Effector memory CD8-positive, alpha-beta T cell (primary cell): ENCODE results near the gene SURF4.
"Not testable (repeated sequence)": the region's sequence is repeated elsewhere in the genome, so short reads cannot be mapped to it uniquely, and the experiment has no call there.

Experiments used
- ATAC-seq: fragments of 150-1000 bp; cut with Tn5 transposase; replicated peaks from 2 replicates; pipeline ENCODE4 v1.10.0; 2021; ENCODE audit warnings: mild to moderate bottlenecking, moderate library complexity
- DNase-seq, 3 experiments: peaks; one replicate each; pipeline ENCODE4 v3.0.0; 2021
- H3K27ac Mint-ChIP-seq, 2 donors: one replicate each; pipeline ENCODE4 v1.8.0; 2022; ENCODE audit warnings: mild to moderate bottlenecking in 2 of 2, mixed read lengths in 2 of 2, moderate library complexity in 2 of 2
- H3K27me3 Mint-ChIP-seq, 2 donors: one replicate each; pipeline ENCODE4 v1.8.0; 2022; ENCODE audit warnings: mixed read lengths in 2 of 2
- H3K36me3 Mint-ChIP-seq: one replicate; pipeline ENCODE4 v1.8.0; 2022; ENCODE audit warnings: mild to moderate bottlenecking, moderate library complexity, mixed read lengths; ENCODE audit not compliant: insufficient read depth
- H3K4me1 Mint-ChIP-seq, 2 donors: one replicate each; pipeline ENCODE4 v1.8.0; 2022; ENCODE audit warnings: low read depth in 2 of 2, mixed read lengths in 2 of 2
- H3K4me3 Mint-ChIP-seq, 2 donors: one replicate each; pipeline ENCODE4 v1.8.0; 2022; ENCODE audit warnings: mild to moderate bottlenecking in 2 of 2, mixed read lengths in 2 of 2, moderate library complexity in 2 of 2
- H3K9me3 Mint-ChIP-seq, 2 donors: one replicate each; pipeline ENCODE4 v1.8.0; 2022; ENCODE audit warnings: mixed read lengths in 2 of 2

The SURF4 gene

DNA sequence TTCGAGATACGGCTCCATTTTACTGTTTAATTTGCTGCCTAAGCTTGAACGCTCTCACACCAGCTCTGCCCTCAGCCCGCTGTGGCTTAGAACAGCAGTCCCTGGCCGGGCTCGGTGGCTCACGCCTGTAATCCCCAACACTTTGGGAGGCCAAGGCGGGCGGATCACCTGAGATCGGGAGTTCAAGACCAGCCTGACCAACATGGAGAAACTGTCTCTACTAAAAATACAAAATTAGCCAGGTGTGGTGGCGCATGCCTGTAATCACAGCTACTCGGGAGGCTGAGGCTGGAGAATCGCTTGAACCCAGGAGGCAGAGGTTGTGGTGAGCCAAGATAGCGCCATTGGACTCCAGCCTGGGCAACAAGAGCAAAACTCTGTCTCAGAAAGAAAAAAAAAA, 1.4 kb upstream of the SURF4 start:
- not testable (repeated sequence) for H3K9me3 Mint-ChIP-seq, DNase-seq, H3K27ac Mint-ChIP-seq, H3K27me3 Mint-ChIP-seq, ATAC-seq
- peaks cover 34% of the 10 kb centered on the region for H3K36me3 Mint-ChIP-seq
- H3K4me3 Mint-ChIP-seq = peak overlapping the region; percentile 64 to 70
- peaks cover 7 to 20% of the 10 kb centered on the region in 2 donors for H3K4me1 Mint-ChIP-seq

DNA sequence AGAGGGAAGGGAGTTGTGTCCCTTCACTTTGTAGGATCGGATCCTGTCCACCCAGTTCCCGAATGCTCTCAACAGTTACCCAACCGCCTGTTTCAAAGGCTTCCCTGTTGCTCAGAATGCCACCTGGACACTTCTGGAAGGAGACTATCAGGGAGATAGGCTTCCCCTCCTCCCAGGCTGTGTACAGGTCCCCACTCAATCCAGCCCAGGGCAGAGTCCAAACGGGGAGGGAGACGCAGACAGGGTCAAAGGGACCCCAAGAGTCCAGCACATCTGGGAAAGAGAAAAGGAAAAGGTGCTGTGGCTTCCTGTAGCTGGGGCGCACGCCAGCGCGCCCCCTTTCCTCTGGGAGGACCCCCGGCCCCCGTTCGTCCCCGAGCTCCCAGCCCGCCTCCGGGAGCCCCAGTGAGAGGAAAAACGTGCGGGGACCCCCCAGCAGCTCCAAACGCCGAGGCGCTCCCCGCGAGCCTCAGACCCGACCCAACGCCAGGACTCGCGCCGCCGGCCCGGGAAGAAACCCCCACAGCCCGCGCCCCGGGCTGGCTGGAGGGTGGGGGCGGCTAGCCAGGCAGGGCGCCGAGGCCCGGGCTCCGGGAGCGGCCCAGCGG, 640 bp downstream of the SURF4 start:
- Mint-ChIP-seq H3K27me3 (no peaks in the 10 kb centered on the region), H3K36me3 (peaks cover 52% of the 10 kb centered on the region), H3K4me3 (peak overlapping the region; percentile 93 to 94), H3K4me1 (peaks cover 28 to 41% of the 10 kb centered on the region in 2 donors), H3K27ac (peak overlapping the region; percentile 97 to 98), H3K9me3 (no peaks in the 10 kb centered on the region)
- DNase-seq (no peak), ATAC-seq (no peak)

DNA sequence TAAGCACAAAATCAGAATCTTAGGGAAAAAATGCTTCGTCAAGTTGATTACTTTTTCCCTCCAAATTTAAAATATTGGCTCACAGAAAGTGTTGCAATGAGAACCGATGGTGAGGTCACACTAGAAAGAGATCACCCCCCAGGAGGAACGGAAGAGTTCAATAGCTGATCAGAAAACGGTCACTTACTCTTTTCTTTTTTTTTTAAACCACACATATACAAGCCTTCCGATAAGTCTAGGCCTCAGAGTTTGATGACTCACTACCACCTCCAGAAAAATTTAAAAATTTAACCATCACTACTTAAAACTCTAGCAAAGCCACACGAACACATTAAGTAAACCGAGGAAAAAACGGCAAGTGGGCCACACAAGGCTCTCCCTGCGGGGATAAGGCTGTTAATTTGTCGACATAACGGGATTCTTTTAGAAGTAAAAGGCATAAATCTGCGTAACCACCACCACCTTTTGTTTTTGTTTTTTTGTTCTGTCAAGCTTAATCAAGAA, 1.2 kb downstream of the SURF4 start:
- Mint-ChIP-seq H3K9me3 (no peaks in the 10 kb centered on the region), H3K4me3 (peak overlapping the region; percentile 93 to 94), H3K36me3 (peaks cover 57% of the 10 kb centered on the region), H3K4me1 (peaks cover 33 to 47% of the 10 kb centered on the region in 2 donors), H3K27ac (peak overlapping the region; percentile 97 to 98), H3K27me3 (no peaks in the 10 kb centered on the region)
- ATAC-seq (peak; percentile 29), DNase-seq (no peak)

DNA sequence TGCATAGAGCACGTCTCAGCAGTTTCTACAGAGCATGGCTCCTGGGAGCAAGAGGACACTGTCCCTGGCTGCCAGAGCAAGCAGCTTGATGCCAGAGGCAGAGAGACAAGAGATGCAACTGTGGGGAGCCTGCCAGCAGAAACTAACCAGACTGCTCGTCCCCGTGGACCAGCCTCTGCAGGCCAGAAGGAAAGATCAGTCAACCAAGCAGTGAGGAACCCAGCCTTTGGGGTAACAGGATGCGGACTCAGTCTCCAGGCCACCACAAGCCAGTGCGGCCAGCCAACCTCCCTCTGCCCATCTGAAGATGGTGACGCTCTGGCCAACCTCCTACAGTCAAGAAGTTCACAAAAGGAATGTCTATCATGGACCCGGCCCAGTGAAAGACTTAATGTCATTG, 3.7 kb downstream of the SURF4 start:
- H3K9me3 Mint-ChIP-seq = no peaks in the 10 kb centered on the region
- peaks cover 79% of the 10 kb centered on the region for H3K36me3 Mint-ChIP-seq
- DNase-seq (no peak), ATAC-seq (no peak)
- peaks cover 59 to 61% of the 10 kb centered on the region in 2 donors for H3K4me1 Mint-ChIP-seq
- peak overlapping the region; percentile 94 to 97 for H3K27ac Mint-ChIP-seq
- peak overlapping the region; percentile 93 to 94 for H3K4me3 Mint-ChIP-seq
- no peaks in the 10 kb centered on the region for H3K27me3 Mint-ChIP-seq

DNA sequence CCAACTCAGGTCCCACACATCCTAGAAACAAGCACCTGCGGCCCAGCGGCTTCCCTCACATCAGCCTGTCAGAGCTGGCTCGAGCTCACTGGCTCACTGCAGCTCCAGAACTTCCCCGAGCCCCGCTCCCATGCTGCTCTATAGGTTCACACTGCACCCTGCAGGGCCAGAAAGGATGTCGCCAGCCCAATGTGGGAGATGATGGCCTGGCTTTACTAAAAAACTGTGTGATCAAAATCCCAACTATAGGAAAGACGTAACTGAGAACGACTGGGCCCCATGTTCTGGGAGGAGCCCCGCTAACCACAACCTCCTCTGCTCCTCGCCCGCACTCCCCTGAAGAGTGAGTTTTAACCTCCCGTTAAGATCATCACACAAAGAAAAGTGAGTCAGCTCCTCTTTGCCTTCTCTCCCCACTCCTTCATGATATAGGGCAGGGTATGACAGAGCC, 4.6 kb downstream of the SURF4 start:
- no peaks in the 10 kb centered on the region for H3K27me3 Mint-ChIP-seq
- peaks cover 61% of the 10 kb centered on the region in 2 donors for H3K4me1 Mint-ChIP-seq
- peak overlapping the region; percentile 94 to 97 for H3K27ac Mint-ChIP-seq
- H3K36me3 Mint-ChIP-seq = peaks cover 85% of the 10 kb centered on the region
- DNase-seq = peak; percentile 54 to 59 (median 55)
- peak overlapping the region; percentile 93 to 94 for H3K4me3 Mint-ChIP-seq
- no peaks in the 10 kb centered on the region for H3K9me3 Mint-ChIP-seq
- ATAC-seq = peak; percentile 49

DNA sequence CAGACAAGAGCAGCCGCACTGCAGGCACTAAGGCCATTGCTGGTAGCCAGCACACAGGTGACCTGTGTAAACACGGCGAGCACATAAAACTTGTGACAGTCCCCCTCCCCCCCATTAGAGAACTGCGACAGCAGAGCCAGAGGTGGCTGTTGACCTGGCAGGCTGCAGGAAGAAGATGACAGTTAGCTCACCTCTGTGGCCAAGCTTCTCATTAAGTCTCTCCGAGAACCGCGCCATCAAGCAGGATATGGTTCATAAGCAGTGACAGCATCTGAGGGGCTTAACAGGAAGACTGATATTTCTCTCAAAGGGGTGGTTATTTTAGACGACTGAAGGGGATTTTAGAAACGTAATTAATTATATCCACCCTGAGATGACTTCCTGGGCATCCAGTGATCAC, 5.2 kb downstream of the SURF4 start:
- peak overlapping the region; percentile 93 to 94 for H3K4me3 Mint-ChIP-seq
- H3K27ac Mint-ChIP-seq = peak overlapping the region; percentile 94 to 97
- peaks cover 91% of the 10 kb centered on the region for H3K36me3 Mint-ChIP-seq
- no peaks in the 10 kb centered on the region for H3K27me3 Mint-ChIP-seq
- DNase-seq (peak; percentile 59 to 62 (median 61)), ATAC-seq (peak; percentile 64)
- no peaks in the 10 kb centered on the region for H3K9me3 Mint-ChIP-seq
- peaks cover 61 to 67% of the 10 kb centered on the region in 2 donors for H3K4me1 Mint-ChIP-seq

DNA sequence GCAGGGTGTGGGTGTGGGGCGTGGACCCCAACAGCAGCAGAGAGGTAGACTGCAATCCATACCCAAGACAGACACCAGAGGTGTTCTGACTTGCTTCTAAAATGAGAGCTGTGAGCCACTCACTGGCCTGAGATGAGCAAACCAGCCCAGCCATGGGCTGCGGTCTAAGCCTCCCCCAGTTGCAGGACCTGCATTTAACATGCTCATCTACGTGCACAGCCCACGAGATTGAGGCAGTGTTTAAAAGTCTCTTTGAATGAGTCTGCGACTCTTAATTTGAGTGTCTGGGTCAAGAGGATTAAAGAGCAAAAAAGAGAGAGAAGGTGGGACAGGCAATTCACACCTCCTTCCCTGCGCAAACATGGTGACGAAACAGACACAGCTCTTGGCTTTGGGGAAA, 5.9 kb downstream of the SURF4 start:
- DNase-seq (peak in 1 of 3 experiments; percentile 31), ATAC-seq (peak; percentile 27)
- H3K9me3 Mint-ChIP-seq = no peaks in the 10 kb centered on the region
- H3K4me1 Mint-ChIP-seq = peaks cover 57 to 68% of the 10 kb centered on the region in 2 donors
- H3K4me3 Mint-ChIP-seq = peak overlapping the region; percentile 93 to 94
- H3K36me3 Mint-ChIP-seq = peaks cover 94% of the 10 kb centered on the region
- no peaks in the 10 kb centered on the region for H3K27me3 Mint-ChIP-seq
- peak overlapping the region; percentile 94 to 97 for H3K27ac Mint-ChIP-seq

DNA sequence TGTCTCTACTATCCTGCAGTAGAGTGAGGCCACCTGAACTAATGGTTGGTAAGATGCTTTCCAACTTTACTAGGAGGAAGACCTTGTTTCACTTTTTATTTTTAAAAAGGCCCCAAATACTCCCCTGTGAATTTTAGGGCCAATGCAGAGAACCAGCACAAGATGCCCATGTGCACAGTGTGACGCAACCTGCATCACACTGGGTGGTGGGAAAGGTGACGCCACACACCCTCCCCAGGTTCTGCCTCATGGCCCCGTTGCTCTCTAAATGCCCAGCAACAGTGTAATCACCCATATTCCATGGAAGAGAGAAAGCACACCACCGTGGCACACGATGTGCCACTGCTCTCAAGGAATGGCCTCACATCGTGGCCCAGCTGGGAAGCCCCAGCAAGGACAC, 6.4 kb downstream of the SURF4 start:
- H3K27ac Mint-ChIP-seq = peak overlapping the region; percentile 94 to 97
- DNase-seq (no peak), ATAC-seq (peak; percentile 4)
- peaks cover 52 to 68% of the 10 kb centered on the region in 2 donors for H3K4me1 Mint-ChIP-seq
- H3K9me3 Mint-ChIP-seq = no peaks in the 10 kb centered on the region
- no peaks in the 10 kb centered on the region for H3K27me3 Mint-ChIP-seq
- peaks cover 94% of the 10 kb centered on the region for H3K36me3 Mint-ChIP-seq
- H3K4me3 Mint-ChIP-seq = peak overlapping the region; percentile 93 to 94

DNA sequence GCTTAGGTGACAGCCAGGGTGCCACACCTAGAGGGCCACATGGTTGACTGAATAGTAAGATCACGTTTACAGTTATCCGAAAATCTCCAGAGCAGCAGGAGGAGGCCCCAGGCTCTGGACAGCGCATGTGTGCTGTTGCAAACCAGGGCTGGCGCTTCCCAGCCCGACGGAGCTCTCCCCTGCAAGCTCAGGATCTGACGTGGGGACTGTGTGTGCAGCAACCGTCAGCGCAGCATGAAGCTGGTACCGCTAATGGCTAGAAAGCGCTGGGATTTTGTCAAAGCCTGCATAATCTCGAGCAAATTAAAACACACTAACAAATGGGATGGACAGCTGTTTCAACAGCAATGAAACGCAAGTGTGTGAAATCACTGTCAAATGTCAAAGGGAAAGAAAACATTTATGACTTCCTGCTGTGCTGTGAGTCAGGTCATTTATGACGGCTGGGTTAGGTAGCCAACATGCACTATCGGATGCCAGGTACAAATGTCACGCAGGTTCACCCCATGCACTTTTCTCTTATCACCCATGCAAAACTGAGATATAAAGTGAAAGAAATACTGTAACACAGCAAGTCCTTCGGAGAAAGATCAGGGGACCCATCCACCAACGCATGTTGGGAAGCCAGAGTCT, 7.5 kb downstream of the SURF4 start:
- H3K9me3 Mint-ChIP-seq = no peaks in the 10 kb centered on the region
- peaks cover 56 to 71% of the 10 kb centered on the region in 2 donors for H3K4me1 Mint-ChIP-seq
- H3K27me3 Mint-ChIP-seq = no peaks in the 10 kb centered on the region
- no peak for DNase-seq
- no peak for ATAC-seq
- H3K4me3 Mint-ChIP-seq = peak overlapping the region; percentile 93 to 94
- H3K36me3 Mint-ChIP-seq = peaks cover 95% of the 10 kb centered on the region
- peak overlapping the region; percentile 94 to 97 for H3K27ac Mint-ChIP-seq

DNA sequence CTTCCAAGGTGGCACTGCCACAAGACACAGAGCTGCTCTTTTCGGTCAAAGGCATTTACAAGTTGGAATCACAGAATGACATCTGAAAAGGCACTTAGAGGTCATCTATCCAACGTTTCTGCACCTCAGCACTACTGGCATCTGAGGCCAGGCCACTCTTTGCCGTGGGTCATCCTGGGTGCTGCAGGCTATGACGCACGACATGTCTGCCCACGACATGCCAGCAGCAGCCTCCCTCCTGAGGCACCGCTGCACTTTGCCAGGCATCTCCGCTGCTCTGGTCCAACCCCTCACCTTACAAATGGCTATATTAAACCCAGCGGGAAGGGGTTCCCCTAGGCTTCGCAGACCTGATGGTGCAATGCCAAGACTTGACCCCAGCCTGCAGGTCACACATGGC, 8.1 kb downstream of the SURF4 start:
- Mint-ChIP-seq H3K36me3 (peaks cover 95% of the 10 kb centered on the region), H3K4me1 (peaks cover 55 to 70% of the 10 kb centered on the region in 2 donors), H3K27me3 (no peaks in the 10 kb centered on the region), H3K9me3 (no peaks in the 10 kb centered on the region), H3K4me3 (peak overlapping the region in 1 of 2 donors; percentile 94), H3K27ac (peak overlapping the region in 1 of 2 donors; percentile 97)
- ATAC-seq = no peak
- no peak for DNase-seq

DNA sequence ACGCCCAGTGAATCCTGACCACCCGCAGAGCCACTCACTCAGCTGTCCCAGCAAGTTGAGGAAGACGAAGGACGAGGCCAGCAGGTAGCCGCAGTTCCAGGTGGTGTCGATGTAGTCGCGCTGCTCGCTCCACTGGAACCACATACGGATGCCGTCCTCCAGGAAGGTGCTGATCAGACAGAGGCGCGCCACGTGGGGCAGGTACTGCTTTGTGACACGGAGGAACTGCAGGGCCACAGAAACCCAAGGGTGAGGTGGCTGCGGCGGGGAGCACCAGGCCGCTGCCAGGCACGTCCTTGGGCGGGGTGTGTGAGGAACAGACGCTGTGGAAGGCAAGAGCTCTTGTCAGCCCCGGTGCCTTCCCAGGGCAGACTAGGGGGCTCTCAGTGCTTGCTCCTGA, 8.6 kb downstream of the SURF4 start:
- H3K27ac Mint-ChIP-seq = peak overlapping the region in 1 of 2 donors; percentile 54
- H3K36me3 Mint-ChIP-seq = peaks cover 95% of the 10 kb centered on the region

DNA sequence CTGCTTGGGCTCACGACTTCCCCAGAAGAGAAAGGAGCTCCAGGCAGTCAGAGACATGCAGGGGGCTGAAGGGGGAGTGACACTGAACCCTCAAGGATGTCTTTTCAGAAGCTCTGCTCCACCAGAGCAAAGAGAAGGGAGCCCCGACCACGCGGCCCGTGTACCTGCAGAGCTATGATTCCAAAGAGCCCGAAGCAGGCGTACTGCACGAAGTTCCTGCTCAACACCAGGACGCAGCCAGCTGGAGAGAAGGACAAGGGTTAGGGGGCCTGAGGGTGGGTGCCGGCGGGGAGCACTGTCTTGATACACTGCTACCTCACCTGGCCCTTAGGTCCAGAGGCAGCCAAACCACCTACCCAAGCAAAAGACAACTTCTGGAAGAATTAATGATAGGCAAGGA, 9.4 kb downstream of the SURF4 start:
- Mint-ChIP-seq H3K27ac (no peak overlapping the region), H3K4me3 (no peak overlapping the region), H3K27me3 (no peaks in the 10 kb centered on the region), H3K36me3 (peaks cover 98% of the 10 kb centered on the region), H3K4me1 (peaks cover 45 to 62% of the 10 kb centered on the region in 2 donors), H3K9me3 (no peaks in the 10 kb centered on the region)
- no peak for ATAC-seq
- no peak for DNase-seq

More for the DNA sequence above, 8.6 kb downstream of the SURF4 start:
- no peak for ATAC-seq
- Mint-ChIP-seq H3K4me3 (peak overlapping the region in 1 of 2 donors; percentile 10), H3K27me3 (no peaks in the 10 kb centered on the region), H3K4me1 (peaks cover 50 to 65% of the 10 kb centered on the region in 2 donors), H3K9me3 (no peaks in the 10 kb centered on the region)
- no peak for DNase-seq

DNA sequence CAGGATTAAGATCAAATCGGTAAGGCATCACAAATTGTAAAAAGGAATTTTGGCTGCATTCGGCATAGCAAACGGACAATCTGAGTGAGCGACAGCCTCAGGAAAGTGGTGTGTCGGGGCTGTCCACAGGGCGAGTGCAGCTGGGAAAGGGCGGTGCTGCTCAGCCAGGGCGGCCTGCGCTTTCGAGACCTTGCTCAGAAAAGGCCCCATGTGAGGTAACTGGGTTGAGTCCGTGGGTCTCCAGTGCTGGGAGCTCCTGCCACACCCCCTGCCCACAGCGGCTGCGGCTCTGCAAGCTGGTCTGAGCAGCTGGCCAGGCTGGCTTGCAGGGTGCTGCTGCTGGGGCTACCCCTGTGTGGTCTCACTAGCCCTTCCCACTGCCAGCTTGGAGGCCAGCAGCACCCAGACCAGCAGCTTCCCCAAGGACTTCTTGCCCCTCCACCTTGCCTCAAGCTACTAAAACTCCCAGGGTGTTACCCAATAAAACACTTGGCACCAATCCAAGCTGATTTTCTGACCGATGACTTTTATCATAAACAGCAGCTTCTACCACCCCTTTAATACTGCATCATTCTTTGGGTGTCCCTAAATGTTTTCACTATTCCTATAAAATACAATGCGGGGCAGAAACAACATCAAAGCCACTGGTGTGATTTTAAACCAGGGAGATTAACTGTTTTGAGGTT, 13.4 kb downstream of the SURF4 start:
- no peaks in the 10 kb centered on the region for H3K27me3 Mint-ChIP-seq
- H3K4me1 Mint-ChIP-seq = peaks cover 40 to 43% of the 10 kb centered on the region in 2 donors
- no peak overlapping the region for H3K4me3 Mint-ChIP-seq
- H3K36me3 Mint-ChIP-seq = peaks cover 95% of the 10 kb centered on the region
- H3K9me3 Mint-ChIP-seq = no peaks in the 10 kb centered on the region
- ATAC-seq = no peak
- peak overlapping the region; percentile 61 to 77 for H3K27ac Mint-ChIP-seq
- DNase-seq = no peak
